WTC11 (cell line): ENCODE results near the gene ETNK2. TPM values are rescaled to one million over a fixed set of nuclear protein-coding genes. Genes with fewer than 3 reads are reported as not detected.

Experiments used
- ATAC-seq: fragments of 200-7000 bp; cut with Tn5 transposase; 2 replicates; pipeline ENCODE4 v1.10.0; 2021; ENCODE audit warnings: mild to moderate bottlenecking, moderate library complexity
- CTCF ChIA-PET: fragments of 300-600 bp; sonication (Branson Sonifier 250); formaldehyde crosslinking; loops from one replicate; lab custom pipeline; 2021; ENCODE audit warnings: antibody characterized with exemption; lab: Charles Lee
- POLR2A ChIA-PET: fragments of 350-600 bp; sonication (Branson Sonifier 250); formaldehyde crosslinking; loops from one replicate; lab custom pipeline; 2021; ENCODE audit warnings: antibody characterized with exemption; lab: Charles Lee
- DNase-seq: peaks from one replicate; pipeline ENCODE4 v3.0.0; 2021; ENCODE audit warnings: low spot score
- H3K27ac Mint-ChIP-seq: 2 replicates; pipeline ENCODE4 v1.8.0; 2021; ENCODE audit warnings: mixed read lengths
- H3K27me3 Mint-ChIP-seq: 2 replicates; pipeline ENCODE4 v1.8.0; 2021; ENCODE audit warnings: low read depth, mild to moderate bottlenecking, moderate library complexity, mixed read lengths
- H3K36me3 Mint-ChIP-seq: 2 replicates; pipeline ENCODE4 v1.8.0; 2021; ENCODE audit warnings: mixed read lengths
- H3K4me1 Mint-ChIP-seq: 2 replicates; pipeline ENCODE4 v1.8.0; 2022; ENCODE audit warnings: mixed read lengths
- H3K4me3 Mint-ChIP-seq: 2 replicates; pipeline ENCODE4 v1.8.0; 2021; ENCODE audit warnings: mild to moderate bottlenecking, moderate library complexity, mixed read lengths
- H3K9me3 Mint-ChIP-seq: 2 replicates; pipeline ENCODE4 v1.8.0; 2021; ENCODE audit warnings: mixed read lengths
- AR ChIP-seq: fragments of 250-450 bp; sonication (Bioruptor Pico); IDR thresholded peaks from 2 replicates; pipeline ENCODE4 v1.9.0; 2021; ENCODE audit warnings: mild to moderate bottlenecking
- CBFB ChIP-seq: sonication (generic); formaldehyde crosslinking; IDR thresholded peaks from 2 replicates; pipeline ENCODE4 v1.8.1; 2022; ENCODE audit warnings: mild to moderate bottlenecking, low read depth, missing genetic modification reagents
- CDX4 ChIP-seq: fragments of 250-450 bp; sonication (Bioruptor Pico); IDR thresholded peaks from 2 replicates; pipeline ENCODE4 v1.9.0; 2021; ENCODE audit warnings: moderate library complexity, mild to moderate bottlenecking, inconsistent platforms, borderline replicate concordance
- ESRRA ChIP-seq: sonication (generic); formaldehyde crosslinking; IDR thresholded peaks from 2 replicates; pipeline ENCODE4 v1.8.1; 2022; ENCODE audit warnings: mild to moderate bottlenecking, missing genetic modification reagents, borderline replicate concordance
- GTF2I ChIP-seq: fragments of 250-450 bp; sonication (Bioruptor Pico); conservative IDR thresholded peaks from 2 replicates; pipeline ENCODE4 v1.4.0; 2021; ENCODE audit warnings: mild to moderate bottlenecking
- IRF2 ChIP-seq: sonication (generic); formaldehyde crosslinking; IDR thresholded peaks from 2 replicates; pipeline ENCODE4 v1.8.0; 2022; ENCODE audit warnings: low read depth, missing genetic modification reagents, borderline replicate concordance
- JAZF1 ChIP-seq: fragments of 250-450 bp; sonication (Bioruptor Pico); IDR thresholded peaks from 2 replicates; pipeline ENCODE4 v1.9.0; 2021; ENCODE audit warnings: moderate library complexity, mild to moderate bottlenecking, inconsistent platforms
- KAT7 ChIP-seq: sonication (generic); formaldehyde crosslinking; IDR thresholded peaks from 2 replicates; pipeline ENCODE4 v1.8.1; 2023; ENCODE audit warnings: missing genetic modification reagents, mild to moderate bottlenecking, borderline replicate concordance
- MAX ChIP-seq: sonication (generic); formaldehyde crosslinking; IDR thresholded peaks from 2 replicates; pipeline ENCODE4 v1.8.0; 2022; ENCODE audit warnings: mild to moderate bottlenecking, missing genetic modification reagents
- MXD4 ChIP-seq: fragments of 250-450 bp; sonication (Bioruptor Pico); IDR thresholded peaks from 2 replicates; pipeline ENCODE4 v1.8.0; 2021; ENCODE audit warnings: mild to moderate bottlenecking, moderate library complexity, borderline replicate concordance
- MYBL2 ChIP-seq: sonication (generic); formaldehyde crosslinking; IDR thresholded peaks from 2 replicates; pipeline ENCODE4 v1.8.1; 2023; ENCODE audit warnings: mild to moderate bottlenecking, moderate library complexity, missing genetic modification reagents
- NFYB ChIP-seq: sonication (generic); formaldehyde crosslinking; conservative IDR thresholded peaks from 2 replicates; pipeline ENCODE4 v1.8.0; 2022; ENCODE audit warnings: low read depth, missing genetic modification reagents
- OVOL2 ChIP-seq: fragments of 250-450 bp; sonication (Bioruptor Pico); IDR thresholded peaks from 2 replicates; pipeline ENCODE4 v1.9.0; 2021; ENCODE audit warnings: mild to moderate bottlenecking, borderline replicate concordance
- PREB ChIP-seq: sonication (generic); formaldehyde crosslinking; IDR thresholded peaks from 2 replicates; pipeline ENCODE4 v1.8.1; 2022; ENCODE audit warnings: mild to moderate bottlenecking, missing genetic modification reagents, moderate library complexity, borderline replicate concordance
- RORB ChIP-seq: fragments of 250-450 bp; sonication (Bioruptor Pico); IDR thresholded peaks from 2 replicates; pipeline ENCODE4 v1.9.0; 2021; ENCODE audit warnings: mild to moderate bottlenecking
- USF1 ChIP-seq: sonication (generic); formaldehyde crosslinking; IDR thresholded peaks from 2 replicates; pipeline ENCODE4 v1.8.0; 2022; ENCODE audit warnings: mild to moderate bottlenecking, missing genetic modification reagents
- USF2 ChIP-seq: sonication (generic); formaldehyde crosslinking; IDR thresholded peaks from 2 replicates; pipeline ENCODE4 v1.8.1; 2023; ENCODE audit warnings: mild to moderate bottlenecking, missing genetic modification reagents, moderate library complexity
- ZNF396 ChIP-seq: fragments of 250-450 bp; sonication (Bioruptor Pico); IDR thresholded peaks from 2 replicates; pipeline ENCODE4 v1.8.0; 2021; ENCODE audit warnings: mild to moderate bottlenecking, moderate library complexity, borderline replicate concordance
- ZNF416 ChIP-seq: fragments of 250-450 bp; sonication (Bioruptor Pico); IDR thresholded peaks from 2 replicates; pipeline ENCODE4 v1.9.0; 2021; ENCODE audit warnings: mild to moderate bottlenecking, inconsistent platforms
- total RNA-seq: library from RNA; stranded (reverse); gene quantifications from 3 replicates; pipeline ENCODE4 v1.2.3, GENCODE V29; 2021
- TF ChIP-seq, protein P1 (sequence below): sonication (generic); formaldehyde crosslinking; IDR thresholded peaks from 2 replicates; pipeline ENCODE4 v1.8.1; 2022; ENCODE audit warnings: low read depth, mild to moderate bottlenecking, moderate library complexity, missing genetic modification reagents, borderline replicate concordance
- TF ChIP-seq, protein P2 (sequence below): sonication (generic); formaldehyde crosslinking; IDR thresholded peaks from 2 replicates; pipeline ENCODE4 v1.8.1; 2022; ENCODE audit warnings: low read depth, missing genetic modification reagents, borderline replicate concordance
- TF ChIP-seq, protein P3 (sequence below): sonication (generic); formaldehyde crosslinking; IDR thresholded peaks from 2 replicates; pipeline ENCODE4 v1.8.1; 2022; ENCODE audit warnings: mild to moderate bottlenecking, moderate library complexity, missing genetic modification reagents

The ETNK2 gene
- total RNA-seq, 1 experiment from 2014 or later: 19.7 TPM

- CTCF ChIA-PET: interaction anchor here (1.2 to 3.1 kb wide), 7 partner anchors 13 to 289 kb away, joined by 4 to 29 read pairs (median 15); partner anchors contain the start of gene GOLT1A
- peaks cover 45% of the 10 kb centered on the region for H3K4me1 Mint-ChIP-seq
These were observed 1.9 kb downstream of the ETNK2 start for GRCh38 chr1:204149635-204150565.

DNA sequence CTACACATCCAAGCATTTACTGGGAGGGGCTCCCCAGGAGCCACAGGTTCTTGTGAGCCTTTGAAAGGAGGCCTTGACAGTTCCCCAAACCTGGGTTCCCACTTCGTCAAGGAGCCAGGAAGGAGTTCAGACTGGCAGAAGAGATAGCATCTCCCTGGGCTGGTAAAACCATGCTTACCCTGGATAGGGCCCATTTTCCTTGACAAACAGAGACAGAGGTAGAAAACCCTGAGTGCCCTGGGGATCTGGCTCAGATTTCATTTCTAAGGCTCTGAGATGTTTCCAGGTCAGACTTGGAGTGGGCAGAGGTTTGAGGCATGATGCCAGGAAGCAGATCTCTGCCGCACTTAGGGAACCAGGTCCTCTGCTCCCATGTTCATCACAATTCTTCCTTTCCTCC lies 2.7 kb downstream of the ETNK2 start:
- CTCF ChIA-PET: interaction anchor here (1.0 to 2.1 kb wide), 3 partner anchors 13 to 58 kb away, joined by 3 to 13 read pairs (median 4); no protein-coding TSS in a partner anchor
- TF ChIP-seq AR: no peak
- TF ChIP-seq, protein P1, sequence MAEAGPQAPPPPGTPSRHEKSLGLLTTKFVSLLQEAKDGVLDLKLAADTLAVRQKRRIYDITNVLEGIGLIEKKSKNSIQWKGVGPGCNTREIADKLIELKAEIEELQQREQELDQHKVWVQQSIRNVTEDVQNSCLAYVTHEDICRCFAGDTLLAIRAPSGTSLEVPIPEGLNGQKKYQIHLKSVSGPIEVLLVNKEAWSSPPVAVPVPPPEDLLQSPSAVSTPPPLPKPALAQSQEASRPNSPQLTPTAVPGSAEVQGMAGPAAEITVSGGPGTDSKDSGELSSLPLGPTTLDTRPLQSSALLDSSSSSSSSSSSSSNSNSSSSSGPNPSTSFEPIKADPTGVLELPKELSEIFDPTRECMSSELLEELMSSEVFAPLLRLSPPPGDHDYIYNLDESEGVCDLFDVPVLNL (CRISPR knock-in tag): no peak
- TF ChIP-seq ZNF416 (CRISPR knock-in tag): no peak
- TF ChIP-seq KAT7 (CRISPR knock-in tag): no peak
- no peak for TF ChIP-seq OVOL2
- TF ChIP-seq MYBL2: no peak
- TF ChIP-seq CBFB (CRISPR knock-in tag): no peak
- TF ChIP-seq PREB (CRISPR knock-in tag): no peak
- Mint-ChIP-seq H3K27me3 (peaks cover 23% of the 10 kb centered on the region), H3K36me3 (peaks cover 6% of the 10 kb centered on the region; the same call in 1 of the 2 replicates), H3K27ac (no peak overlapping the region), H3K9me3 (no peaks in the 10 kb centered on the region), H3K4me3 (no peak overlapping the region), H3K4me1 (peaks cover 45% of the 10 kb centered on the region)
- POLR2A ChIA-PET: no interaction called here
- no peak for ATAC-seq
- DNase-seq: no peak

More at GRCh38 chr1:204149635-204150565, 1.9 kb downstream of the ETNK2 start:
- ATAC-seq (no peak), DNase-seq (no peak)
- Mint-ChIP-seq H3K27ac (no peak overlapping the region), H3K36me3 (peaks cover 6% of the 10 kb centered on the region; the same call in 1 of the 2 replicates), H3K27me3 (peaks cover 26% of the 10 kb centered on the region), H3K4me3 (peak overlapping the region; percentile 44), H3K9me3 (no peaks in the 10 kb centered on the region)
- POLR2A ChIA-PET: interaction anchor here (0.9 to 1.8 kb wide), 2 partner anchors 41 to 276 kb away, joined by 3 to 4 read pairs; no protein-coding TSS in a partner anchor
- TF ChIP-seq MAX (no peak), NFYB (CRISPR knock-in tag) (no peak), JAZF1 (CRISPR knock-in tag) (no peak), CDX4 (CRISPR knock-in tag) (no peak), RORB (CRISPR knock-in tag) (no peak), USF2 (CRISPR knock-in tag) (no peak), GTF2I (CRISPR knock-in tag) (no peak), OVOL2 (no peak), ZNF396 (CRISPR knock-in tag) (no peak), IRF2 (no peak), MXD4 (CRISPR knock-in tag) (no peak), ESRRA (CRISPR knock-in tag) (no peak), USF1 (CRISPR knock-in tag) (no peak)
- TF ChIP-seq, protein P2, sequence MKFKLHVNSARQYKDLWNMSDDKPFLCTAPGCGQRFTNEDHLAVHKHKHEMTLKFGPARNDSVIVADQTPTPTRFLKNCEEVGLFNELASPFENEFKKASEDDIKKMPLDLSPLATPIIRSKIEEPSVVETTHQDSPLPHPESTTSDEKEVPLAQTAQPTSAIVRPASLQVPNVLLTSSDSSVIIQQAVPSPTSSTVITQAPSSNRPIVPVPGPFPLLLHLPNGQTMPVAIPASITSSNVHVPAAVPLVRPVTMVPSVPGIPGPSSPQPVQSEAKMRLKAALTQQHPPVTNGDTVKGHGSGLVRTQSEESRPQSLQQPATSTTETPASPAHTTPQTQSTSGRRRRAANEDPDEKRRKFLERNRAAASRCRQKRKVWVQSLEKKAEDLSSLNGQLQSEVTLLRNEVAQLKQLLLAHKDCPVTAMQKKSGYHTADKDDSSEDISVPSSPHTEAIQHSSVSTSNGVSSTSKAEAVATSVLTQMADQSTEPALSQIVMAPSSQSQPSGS (CRISPR knock-in tag): no peak
- TF ChIP-seq, protein P3, sequence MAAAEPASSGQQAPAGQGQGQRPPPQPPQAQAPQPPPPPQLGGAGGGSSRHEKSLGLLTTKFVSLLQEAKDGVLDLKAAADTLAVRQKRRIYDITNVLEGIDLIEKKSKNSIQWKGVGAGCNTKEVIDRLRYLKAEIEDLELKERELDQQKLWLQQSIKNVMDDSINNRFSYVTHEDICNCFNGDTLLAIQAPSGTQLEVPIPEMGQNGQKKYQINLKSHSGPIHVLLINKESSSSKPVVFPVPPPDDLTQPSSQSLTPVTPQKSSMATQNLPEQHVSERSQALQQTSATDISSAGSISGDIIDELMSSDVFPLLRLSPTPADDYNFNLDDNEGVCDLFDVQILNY (CRISPR knock-in tag): no peak
